Forelimb muscle (tissue), 1 donor: ENCODE data around the gene PI4KB. TPM values are rescaled to one million over a fixed set of nuclear protein-coding genes. Genes with fewer than 3 reads are reported as not detected.

Source experiments
- DNase-seq: peaks from one replicate; pipeline ENCODE4 v3.0.0-alpha.2; 2013; ENCODE audit warnings: low read depth
- polyA plus RNA-seq: library from polyadenylated mRNA; unstranded; fragments of 120-200 nt; gene quantifications from one replicate; pipeline ENCODE4 v1.2.1, GENCODE V29; 2013; ENCODE audit not compliant: insufficient read length

PI4KB gene
- polyA plus RNA-seq, 1 donor: 54.9 TPM

DNA sequence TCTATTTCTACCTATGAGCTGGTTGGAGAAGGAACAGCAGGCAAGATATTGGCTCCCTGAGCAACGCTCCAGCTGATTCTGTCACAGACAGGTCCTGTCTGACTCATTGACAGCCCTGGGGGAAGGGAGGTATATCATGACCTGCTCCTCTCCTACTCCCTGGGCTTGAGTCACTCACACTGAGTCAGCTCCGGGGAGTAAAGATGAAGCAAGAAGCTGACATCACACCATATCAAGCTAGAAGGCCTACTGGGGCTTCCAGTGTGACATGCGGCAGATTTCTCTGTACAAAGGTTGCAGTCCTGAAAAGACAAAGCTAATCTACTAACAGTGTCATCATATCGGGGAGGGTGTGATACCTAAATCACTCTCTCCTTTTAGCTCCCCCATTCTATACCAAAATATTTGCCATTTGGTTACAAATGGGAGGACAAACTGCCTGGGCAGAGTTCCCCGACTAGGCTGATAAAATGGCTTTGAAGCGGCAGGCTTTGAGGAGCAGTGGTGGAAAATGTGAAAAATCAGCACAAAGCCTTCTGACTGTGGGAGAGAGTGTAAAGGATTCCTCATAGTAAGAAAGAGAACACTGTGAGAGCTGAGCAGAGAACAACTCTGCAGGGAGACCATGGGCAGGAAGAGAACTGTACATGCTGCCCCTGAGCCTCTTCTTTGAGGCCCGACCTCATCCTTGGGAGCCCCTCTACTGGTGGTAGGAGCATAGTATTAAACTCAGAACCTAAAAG, 15.5 kb downstream of the PI4KB start:
- DNase-seq: no peak

DNA sequence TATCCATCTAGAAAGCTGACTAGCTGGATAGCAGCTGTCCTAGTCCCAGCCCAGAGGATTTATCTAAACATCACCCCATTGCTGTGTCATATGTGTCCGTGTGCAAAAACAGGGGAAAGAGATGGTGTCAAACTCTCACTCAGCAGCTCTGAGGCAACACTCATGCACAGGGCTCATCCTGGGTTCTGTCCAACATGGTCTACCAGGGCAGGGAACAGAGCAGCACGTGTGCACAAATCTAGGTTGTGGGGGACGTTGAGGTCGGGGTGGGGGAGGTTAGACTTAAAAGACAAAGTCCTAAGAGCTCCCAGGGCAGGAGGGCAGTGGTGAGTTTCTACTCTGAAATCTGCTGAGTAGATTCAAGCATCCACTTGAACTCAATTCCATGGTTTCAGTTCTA, 16.2 kb downstream of the PI4KB start:
- DNase-seq: no peak

DNA sequence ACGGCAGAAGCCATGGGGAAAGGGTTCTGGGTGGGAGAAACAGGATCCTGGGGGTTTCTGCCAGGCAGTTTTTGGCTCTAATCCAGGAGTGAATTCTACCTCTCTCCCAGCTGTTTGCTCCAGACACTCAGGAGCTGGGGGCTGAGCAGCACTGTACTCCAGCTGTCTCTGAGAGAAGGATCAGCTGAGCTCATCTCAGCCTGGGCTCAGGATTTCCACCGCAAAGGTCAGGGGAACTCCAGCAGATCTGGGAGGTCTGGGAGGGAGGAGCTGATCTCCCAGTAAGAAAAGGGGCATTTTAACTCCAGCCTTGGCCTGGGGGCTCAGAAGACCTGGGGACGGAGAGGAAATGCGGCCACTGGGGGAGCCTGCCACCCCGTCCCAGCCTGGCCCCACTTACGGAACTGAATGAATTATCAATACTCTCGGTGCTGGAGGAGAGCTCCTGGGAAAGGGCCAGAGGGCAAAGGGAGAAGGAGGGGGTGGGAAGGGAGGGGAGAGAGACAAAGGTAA, 17.3 kb downstream of the PI4KB start:
- no peak for DNase-seq

DNA sequence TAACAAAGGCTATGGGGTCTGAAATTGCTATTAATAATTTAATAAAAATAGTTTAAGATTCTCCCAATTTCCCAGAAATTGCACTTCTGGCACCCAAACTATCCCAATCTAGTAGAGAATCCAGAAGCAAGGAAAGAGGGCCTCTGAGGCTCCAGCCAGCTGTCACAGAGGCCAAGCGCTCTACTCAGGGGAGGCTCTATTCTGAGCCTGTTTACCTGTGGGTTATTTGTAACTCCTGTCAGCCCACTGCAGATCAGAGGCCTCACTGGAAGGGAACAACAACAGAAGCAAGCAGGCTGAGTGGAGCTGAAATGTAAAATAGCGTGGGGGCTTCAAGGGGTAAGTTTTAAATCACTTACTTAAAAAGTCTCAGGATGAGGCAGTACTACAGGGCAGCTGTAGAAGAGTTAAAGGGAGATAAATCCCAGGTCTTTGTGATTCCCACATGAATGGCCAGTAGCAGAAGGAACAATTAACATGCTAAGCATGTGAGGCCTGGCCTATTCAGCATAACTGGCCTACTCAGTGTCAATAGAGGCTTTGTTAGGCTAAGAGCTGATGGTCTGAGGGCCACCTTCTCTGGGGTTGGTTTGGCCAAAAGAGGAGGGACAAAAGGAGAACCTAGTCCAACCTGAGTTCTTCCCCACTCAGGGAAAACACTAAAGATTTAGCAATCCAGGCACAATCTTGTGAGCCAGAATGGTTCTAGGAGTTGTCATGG, 32.3 kb downstream of the PI4KB start:
- no peak for DNase-seq

DNA sequence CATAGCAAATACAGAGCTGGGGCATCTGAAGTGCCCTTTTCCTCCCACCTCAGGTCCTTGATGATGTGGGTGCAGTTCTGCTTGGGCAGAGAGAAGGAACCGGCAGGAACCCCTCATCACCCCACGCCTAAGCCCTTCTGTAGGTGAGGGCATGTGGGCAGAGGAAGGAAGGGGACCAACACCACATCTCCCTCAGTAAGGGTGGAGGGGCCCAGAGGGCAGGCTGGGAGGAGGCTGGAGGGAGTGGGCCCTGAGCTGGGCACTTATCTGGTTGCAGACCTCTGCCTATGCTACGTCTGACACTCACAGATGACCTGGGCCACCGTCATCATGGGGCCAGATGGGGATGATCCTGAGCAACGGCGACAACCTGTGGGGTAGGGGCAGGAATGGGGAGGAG, 34.1 kb downstream of the PI4KB start:
- no peak for DNase-seq

DNA sequence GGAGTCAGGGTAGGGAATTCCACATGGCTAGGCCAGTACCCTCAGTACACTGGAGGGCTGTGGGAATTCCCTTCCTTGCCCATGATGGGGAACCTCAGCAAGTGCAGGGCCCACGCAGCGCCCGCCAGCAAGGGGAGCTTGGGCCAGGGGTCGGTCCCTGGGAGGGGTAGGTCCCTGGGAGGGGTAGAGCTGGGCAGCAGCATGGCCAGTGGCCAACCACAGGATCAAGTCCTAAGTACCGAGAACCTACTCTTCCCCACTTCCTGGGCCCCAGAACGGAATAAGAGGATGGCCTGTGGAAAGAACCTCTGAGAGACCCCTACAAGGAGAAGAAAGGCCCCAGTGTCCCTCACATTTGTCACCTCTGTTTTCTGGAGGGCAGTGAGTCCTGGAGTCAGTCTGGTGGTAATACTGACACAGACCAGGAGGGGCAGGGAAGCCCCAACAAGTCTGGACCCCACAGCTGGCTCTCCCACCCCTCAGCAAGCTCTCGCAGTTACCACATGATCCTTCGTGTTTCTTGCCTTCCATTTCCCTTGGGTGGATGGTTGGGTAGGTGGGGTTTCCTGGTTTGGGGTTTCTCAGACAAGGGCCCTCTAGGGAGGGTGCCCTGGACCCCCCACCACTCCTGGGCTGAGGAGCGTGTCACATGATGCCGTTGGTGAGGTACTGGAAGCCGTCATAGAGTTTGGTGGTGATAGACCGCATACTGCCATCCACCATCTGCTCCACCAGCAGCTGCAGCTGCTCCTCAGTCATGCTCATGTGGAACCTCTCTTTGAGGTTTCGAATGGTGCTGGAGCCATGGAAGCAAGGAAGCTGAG, 34.8 kb downstream of the PI4KB start:
- no peak for DNase-seq

DNA sequence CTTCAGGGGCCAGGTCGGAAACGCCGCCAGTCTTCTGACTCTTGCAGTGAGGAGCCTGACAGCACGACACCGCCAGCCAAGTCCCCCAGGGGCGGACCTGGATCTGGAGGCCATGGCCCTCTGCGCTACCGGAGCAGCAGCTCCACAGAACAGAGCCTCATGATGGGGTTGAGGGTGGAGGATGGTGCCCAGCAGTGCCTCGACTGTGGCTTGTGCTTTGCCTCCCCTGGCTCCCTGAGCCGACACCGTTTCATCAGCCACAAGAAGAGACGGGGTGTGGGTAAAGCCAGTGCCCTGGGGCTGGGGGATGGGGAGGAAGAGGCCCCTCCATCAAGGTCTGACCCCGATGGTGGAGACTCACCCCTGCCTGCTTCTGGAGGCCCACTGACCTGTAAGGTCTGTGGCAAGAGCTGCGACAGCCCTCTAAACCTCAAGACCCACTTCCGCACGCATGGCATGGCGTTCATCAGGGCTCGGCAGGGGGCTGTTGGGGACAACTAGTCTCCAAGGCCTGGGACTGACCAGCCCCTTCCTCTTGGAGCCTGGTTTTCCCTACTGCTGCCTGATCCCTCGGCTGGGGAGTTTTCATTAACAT, 36.4 kb downstream of the PI4KB start:
- DNase-seq: no peak

DNA sequence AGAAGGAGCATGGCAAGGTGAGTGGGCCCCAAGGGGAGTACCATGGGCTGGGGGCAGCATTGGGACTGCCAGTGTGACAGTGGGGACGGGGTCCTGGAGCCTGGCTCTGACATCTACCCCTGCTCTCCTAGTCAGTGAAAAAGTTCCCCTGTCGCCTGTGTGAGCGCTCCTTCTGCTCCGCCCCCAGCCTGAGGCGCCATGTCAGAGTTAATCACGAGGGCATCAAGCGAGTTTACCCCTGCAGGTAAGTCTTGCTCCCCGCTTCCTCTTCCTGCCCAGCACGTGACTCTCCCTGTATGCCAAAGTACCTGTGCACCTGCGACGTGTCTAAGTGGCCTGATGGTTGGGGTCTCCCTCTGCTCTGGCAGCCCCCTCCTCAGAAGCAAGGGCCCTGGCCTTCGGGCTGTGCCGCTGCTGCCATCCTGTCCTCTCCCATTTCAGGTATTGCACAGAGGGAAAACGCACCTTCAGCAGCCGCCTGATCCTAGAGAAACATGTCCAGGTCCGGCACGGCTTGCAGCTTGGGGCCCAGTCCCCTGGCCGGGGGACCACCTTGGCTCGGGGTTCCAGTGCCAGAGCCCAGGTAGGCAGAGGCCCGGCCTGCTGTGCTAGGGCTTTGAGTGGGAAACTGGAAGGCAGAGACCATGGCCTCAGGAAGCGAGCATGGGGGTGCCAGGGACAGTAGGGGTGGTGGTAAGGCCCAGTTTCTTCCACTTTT, 37.1 kb downstream of the PI4KB start:
- DNase-seq: no peak

DNA sequence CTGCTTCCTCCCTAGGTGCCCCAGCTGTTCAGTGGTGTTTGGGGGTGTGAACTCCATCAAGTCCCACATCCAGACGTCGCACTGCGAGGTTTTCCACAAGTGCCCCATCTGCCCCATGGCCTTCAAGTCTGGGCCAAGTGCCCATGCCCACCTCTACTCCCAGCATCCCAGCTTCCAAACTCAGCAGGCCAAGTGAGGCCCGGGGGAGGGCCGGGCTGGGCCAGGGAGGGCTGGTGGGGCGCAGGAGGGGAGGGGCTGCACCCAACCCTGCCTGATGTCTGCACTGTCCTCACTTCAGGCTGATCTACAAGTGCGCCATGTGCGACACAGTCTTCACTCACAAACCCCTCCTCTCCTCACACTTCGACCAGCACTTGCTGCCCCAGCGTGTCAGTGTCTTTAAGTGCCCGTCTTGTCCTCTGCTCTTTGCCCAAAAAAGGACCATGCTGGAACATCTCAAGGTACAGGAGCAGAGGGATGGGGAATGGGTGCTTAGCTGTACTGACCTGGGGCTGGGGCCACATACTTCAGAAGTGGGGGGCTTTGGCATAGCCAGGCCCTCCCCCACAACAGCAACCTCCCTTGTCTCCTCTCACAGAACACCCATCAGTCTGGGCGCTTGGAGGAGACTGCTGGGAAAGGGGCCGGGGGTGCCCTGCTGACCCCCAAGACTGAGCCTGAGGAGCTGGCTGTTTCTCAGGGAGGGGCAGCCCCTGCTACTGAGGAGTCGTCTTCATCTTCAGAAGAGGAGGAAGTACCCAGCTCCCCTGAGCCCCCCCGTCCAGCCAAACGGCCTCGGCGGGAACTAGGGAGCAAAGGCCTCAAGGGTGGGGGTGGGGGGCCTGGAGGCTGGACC, 37.9 kb downstream of the PI4KB start:
- DNase-seq: no peak

DNA sequence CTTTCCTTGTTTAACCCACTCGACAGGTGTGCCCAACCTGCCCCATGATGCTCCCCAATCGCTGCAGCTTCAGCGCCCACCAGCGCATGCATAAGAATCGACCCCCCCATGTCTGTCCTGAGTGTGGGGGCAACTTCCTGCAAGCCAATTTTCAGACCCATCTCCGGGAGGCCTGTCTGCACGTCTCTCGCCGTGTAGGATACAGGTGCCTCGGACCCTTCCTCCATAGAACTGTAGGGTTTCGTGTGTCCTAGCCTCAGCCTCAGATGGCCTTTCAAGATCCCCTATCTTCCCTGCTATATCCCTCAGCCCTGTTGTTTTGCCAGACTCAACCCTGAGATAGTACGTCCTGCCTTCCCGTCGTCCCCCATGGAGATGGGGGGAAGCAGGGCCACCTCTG, 38.7 kb downstream of the PI4KB start:
- DNase-seq: no peak

DNA sequence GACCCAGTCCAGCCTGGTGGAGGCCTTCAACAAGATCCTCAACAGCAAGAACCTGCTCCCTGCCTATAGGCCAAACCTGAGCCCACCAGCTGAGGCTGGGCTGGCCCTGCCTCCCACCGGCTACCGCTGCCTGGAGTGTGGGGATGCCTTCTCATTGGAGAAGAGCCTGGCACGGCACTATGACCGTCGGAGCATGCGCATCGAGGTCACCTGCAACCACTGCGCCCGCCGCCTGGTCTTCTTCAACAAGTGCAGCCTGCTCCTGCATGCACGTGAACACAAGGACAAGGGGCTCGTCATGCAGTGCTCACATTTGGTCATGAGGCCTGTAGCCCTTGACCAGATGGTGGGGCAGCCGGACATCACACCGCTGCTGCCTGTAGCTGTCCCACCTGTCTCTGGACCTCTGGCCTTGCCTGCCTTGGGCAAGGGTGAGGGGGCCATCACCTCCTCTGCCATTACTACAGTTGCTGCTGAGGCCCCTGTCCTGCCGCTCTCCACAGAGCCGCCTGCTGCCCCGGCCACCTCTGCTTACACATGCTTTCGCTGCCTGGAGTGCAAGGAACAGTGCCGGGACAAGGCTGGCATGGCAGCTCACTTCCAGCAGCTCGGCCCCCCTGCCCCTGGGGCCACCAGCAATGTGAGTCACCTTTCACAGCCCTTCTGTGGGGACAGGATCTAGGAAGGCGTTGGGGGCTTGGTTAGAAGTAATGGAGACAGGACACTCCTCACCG, 39.3 kb downstream of the PI4KB start:
- no peak for DNase-seq

DNA sequence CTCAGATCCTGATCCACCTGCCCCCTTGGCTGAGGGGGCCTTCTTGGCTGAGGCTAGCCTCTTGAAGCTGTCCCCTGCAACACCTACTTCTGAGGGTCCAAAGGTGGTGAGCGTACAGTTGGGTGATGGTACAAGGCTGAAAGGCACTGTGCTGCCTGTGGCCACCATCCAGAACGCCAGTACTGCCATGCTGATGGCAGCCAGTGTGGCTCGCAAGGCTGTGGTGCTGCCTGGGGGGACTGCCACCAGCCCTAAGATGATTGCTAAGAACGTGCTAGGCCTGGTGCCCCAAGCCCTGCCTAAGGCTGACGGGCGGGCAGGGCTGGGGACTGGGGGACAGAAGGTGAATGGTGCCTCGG, 39.9 kb downstream of the PI4KB start:
- DNase-seq: no peak

DNA sequence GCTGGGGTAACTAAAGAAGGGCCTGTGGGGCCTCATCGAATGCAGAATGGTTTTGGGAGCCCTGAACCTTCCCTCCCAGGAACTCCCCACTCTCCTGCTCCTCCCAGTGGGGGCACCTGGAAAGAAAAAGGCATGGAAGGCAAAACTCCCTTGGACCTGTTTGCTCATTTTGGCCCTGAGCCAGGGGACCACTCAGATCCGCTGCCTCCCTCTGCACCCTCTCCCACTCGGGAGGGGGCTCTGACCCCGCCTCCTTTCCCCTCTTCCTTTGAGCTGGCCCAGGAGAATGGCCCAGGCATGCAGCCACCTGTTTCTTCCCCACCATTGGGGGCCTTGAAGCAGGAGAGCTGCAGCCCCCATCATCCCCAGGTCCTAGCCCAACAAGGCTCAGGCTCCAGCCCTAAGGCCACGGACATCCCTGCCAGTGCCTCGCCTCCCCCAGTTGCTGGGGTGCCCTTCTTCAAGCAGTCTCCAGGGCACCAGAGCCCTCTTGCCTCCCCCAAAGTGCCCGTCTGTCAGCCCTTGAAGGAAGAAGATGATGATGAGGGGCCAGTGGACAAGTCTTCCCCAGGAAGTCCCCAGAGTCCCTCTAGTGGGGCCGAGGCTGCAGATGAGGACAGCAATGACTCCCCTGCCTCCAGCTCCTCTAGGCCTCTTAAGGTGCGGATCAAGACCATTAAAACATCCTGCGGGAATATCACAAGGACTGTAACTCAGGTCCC, 40.4 kb downstream of the PI4KB start:
- no peak for DNase-seq

DNA sequence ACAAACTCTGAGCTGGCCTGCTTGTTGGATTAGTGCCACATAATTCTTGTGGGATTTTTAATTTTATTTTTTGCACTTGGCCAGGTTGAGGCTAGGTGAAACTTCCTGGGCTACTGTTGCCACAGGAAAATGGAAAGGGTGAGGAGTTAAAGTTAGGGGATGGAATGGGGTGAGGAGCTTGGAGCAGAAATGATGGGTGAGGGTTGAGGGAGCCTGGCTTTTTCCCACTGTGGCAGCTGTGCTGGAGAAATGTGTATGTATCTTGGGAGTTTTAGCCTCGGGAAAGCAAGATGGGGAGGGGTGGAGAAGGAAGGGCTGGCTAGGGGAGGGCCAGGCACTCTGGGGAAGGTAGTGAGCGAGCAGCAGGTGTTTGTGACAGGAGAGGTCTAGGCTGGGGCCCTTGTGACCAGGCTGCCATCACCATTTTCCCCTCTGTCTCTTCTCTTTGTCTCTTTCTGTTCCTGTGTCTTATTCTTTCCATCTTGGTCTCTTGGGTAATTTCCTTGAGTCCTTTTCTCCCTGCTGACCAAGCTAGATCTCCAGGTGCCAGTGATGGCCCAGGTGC, 43.1 kb downstream of the PI4KB start:
- DNase-seq: no peak

DNA sequence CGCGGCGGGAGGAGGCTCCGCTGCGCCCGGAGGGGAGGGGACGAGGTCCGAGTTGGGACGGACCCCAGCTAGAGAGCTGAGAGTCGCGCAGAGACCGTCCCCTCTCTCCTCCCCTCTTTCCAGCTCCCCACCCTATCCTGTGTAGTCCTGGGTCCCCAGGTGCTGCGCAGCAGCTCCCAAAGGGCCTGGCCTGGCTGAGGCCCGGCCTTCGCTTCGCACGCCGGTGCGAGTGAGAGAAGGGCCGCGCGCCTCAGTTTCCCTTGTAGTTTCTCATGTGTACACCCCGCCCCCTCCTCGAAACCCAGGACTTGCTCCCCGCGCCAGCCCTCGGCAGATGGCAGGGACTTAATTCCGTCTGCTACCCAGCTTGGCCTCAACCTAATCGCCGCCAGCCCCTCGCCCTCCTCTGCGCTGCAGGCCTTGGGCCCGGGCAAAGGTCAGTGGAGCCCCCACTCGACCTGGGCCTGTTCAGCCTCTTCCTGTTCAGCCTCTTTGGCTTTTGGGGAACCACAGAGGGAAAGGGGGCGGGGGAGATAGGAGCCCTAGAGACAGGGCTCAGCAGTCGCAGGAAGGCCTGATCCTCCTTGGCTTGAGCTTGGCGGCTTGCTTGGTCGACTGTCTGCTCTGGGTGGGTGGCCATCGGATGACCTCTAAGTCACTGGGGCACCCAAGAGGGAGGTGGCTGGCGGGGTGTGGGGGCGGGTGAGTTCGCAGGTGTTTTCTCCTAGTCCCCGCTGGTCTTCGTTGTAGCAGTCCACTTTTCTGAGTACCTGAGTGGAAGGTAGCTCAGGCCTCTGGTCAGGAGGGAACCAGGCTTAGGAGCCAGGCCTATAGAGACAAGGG, 44.1 kb downstream of the PI4KB start:
- DNase-seq: no peak

DNA sequence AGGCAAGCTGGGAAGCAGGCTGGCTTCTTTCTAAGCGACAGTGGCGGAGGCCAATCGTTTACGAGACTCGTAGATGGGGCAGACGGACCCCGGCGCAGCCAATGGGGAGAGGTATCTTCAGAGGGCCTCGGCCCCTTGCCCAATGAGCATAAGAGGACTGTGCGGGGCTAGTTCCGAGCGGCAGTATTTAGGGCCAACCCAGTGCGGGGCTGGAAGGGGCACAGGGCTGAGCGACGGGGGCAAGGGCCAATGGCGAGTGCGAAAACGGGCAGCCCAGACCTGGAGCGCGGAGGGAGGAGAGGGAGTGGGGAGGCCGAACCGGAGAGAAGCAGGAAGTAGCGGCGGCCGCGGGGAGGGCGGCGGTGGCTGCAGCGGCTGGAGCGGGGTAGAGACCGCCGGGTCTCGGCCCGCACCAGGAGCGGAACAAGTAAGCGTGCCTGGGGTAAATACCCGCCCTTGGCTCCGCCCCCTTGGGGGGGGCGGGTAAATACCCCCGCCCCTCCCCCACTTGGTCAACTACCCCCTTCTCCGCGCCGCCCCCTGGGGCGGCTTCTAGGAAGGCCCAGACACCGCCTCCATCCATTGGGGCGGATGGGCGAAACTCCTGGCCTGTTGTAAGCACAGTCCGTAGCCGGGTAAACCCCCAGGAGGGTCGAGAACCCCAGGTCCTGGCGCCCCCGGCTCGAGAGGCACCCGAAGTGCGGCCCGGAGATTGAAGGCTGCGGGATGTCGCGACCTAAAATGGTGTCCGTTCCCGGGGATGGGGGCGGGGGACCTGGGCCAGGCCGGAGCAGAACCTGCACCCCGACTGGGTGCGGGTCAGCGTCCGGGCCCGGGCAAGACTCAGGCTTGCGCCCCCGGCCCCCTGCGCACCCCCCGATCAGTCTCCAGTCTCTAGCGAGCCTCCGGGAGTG, 45.0 kb downstream of the PI4KB start, which contains the start of gene ZNF687:
TSS of gene ZNF687 (plus strand) at position 331 of the 914 bp plus-strand sequence. CDS start 3,993 bp downstream, outside the sequence.
- DNase-seq: peak; percentile 100
